AG20443 (cell line): Measurements from ENCODE around the gene IFNL1.
A peak's percentile ranks its signal among the peaks of the same experiment; 100 is the strongest.
"Not testable (repeated sequence)": the region's sequence is repeated elsewhere in the genome, so short reads cannot be mapped to it uniquely, and the experiment has no call there.

ENCODE experiments used
- DNase-seq: peaks from one replicate; pipeline ENCODE4 v3.0.0; 2012; ENCODE audit warnings: low spot score, mixed read lengths

Gene IFNL1

DNA sequence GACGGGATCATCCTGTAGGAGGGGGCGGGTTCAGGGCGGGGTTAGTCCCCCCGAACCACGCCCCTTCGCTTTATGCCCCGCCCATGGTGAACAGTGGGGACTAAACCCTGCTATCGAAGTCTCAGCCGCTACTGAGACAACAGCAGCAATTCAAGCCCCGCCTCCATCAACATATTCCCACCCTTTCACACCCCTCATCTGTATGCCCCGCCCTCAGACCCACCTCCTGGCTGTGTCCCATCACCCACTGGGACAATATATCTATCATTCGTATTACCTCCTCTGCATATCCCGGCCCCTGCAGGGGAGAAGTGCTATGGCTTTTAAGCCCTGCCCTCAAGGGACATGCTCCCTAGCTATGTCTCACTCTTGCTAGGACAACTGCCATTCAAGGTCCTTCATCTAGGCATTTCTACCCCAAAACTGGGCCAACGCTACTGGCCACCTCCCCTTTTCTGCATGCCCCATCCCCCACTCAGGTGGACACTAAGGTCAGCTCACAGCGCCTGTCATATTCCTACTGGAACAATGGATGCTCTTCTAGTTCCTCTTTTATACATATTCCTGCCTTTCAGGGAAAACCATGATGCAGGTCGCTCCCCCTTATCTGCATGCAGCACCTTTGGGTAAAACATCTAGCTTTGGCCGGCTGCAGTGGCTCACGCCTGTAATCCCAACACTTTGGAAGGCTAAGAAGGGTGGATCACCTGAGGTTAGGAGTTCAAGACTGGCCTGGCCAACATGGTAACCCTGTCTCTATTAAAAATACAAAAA lies 12.5 kb downstream of the IFNL1 start:
- DNase-seq: peak; percentile 29

DNA sequence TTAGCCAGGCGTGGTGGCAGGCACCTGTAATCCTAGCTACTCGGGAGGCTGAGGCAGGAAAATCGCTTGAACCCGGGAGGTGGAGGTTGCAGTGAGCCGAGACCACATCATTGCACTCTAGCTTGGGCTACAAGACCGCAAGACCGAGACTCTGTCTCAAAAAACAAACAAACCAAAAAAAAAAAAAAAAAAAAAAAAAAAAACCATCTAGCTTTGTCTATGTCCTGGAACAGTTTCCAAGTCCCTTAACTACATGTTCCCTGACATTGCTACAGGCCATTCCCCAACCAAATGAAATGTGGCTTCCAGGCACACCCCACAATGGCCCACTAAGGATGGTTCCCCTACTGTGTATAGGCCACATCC lies 13.1 kb downstream of the IFNL1 start:
- DNase-seq: not testable (repeated sequence)

DNA sequence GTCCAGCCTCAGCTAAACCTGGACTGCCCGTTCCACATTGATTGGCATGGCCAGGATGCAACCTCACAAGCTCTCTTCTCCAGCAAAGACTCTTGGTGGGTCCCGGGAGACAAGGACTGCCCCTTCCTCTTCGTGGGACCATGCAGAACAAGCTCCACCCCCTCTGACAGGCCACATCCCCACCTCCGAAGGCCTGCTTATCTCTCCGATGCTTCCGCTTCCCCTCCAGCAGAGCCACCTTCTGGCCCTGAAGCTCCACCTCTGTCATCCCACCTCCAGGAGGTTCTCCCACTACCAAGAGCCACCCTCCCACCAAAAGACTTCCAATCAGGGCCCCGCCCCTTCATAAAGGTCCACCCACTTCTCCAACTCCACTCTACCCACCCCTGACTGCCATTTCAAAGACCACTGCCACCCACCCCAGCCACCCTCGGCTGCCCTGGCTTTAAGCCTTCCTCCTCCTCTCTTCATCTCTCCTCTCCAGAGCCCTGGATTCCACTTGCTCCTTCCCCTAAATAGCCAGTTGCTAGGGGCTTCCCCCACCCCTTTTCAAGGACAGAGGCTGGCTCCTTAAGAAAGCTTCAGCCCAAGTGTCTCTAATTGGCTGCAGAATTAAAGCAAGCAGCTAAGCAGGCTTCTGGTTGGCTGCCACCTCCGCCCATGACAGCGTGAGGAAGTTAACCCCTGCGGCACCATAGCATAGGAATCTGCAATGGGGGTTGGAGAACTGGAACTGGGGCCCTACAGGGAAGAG lies 14.5 kb downstream of the IFNL1 start:
- DNase-seq: peak; percentile 25

DNA sequence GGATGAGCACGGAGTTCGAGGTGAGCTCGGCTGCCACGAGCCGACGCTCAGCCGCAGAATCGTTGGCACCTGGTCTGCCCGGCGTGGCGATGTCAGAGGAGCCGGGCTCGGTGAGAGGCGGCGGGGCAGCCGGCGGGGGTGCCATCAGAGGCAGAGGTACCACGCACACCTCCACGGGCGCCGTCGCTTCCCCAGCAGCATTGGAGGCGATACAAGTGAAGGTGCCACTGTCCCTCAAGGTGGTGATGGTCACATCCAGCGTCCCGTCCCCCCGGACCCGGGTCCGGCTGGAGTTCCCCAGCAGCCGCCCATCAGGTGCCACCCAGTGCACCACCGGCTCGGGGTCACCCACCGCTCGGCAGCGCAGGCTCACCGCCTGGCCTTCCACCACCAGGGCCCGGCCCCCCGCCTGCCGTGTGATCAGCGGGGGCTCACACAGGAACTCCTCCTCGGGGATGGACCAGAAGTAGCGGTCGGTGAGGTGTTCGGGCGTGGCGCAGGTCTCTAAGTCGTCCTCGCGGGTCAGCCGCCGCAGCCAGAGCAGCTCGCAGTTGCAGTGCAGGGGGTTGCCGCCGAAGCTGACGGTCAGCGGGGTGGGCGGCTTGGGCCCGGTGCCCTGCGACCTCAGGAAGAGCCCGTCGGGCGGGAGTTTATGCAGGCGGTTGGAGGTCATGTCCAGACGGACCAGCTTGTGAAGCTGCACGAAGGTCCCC lies 18.0 kb downstream of the IFNL1 start:
- DNase-seq: no peak

DNA sequence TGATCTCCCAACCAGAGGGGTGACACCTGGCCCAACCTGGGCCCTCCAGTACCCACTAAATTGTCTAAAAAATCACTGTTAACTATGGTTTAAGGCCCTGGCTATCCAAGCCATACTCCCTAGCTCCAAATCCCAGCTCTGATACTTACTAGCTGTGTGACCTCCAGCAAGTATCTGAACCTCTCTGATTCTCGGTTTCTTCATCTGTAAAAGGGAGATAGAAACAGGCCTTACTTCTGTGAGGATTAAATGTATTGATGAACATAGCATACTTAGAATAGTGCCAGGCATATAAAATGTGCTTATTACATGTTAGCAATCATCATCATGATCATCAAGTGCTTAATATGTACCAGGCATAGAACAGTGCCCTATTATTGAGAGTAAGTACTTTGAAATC lies 19.7 kb downstream of the IFNL1 start:
- DNase-seq: no peak

DNA sequence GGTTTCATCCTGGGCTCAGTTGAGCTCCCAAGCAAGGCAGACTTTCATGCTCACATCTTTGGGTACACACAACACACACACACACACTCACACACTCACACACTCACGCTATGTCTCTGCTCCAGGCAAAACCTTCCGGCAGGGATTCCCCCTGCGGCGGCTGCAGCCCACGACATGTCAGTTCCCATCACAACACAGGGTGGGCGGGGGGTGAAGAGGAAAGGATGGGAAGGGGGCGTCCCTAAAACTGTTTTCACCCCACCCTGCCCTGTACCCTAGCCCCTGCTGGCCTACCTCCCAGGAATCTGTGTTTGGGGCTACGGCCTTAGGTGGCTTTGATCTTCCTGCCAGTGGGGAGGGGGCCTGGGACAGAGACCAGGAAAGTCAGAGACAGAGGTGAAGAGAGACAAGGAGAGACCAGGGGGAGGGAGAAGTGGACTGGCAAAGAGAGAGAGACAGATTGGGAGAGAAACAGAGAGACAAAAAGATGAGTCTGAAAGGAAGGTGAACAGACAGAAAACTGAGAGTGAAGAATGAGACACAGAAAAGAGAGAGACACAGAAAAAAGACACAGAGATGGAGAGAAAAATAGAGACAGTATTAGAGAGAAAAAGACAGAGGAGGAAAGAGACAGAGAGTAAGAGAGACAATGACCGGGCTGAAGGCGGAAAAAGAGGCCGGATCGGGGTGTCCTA lies 20.6 kb downstream of the IFNL1 start:
- DNase-seq: no peak

DNA sequence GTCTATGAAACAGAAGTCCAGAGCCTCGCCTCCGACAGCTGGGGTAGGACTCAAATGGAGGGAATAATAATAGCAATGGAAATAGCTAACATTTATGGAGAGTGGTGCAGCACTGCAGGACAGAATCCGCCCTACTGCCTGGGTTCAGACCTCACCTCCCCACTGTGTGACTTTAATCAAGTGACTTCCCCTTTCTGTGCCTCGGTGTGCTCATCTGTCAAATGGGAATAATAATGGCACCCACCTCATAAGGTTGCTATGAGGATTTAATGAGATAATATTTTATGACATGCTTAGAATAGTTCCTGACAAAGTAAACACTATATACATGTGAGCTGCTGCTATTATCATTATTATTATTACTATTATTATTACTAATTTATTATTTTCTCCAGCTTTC lies 21.3 kb downstream of the IFNL1 start:
- DNase-seq: no peak

DNA sequence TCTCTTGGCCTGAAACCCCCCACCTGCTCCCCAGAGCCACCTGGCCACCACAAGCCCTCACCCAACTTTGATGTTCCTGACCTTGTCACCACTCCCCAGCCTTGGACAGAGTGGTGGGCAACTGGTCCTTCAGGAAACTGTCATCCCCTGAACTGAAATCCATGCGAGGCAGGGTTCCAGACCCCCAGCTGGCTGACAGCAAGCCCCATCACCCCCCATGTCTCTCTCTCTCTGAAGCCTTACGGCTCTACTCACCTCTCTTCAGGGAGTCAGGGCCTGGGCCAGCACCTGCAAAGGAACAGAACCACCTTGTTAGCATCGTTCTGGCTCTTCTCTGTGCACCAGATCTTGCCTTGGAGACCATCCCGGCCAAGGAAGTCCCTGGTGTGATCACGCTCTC lies 21.9 kb downstream of the IFNL1 start:
- DNase-seq: no peak

DNA sequence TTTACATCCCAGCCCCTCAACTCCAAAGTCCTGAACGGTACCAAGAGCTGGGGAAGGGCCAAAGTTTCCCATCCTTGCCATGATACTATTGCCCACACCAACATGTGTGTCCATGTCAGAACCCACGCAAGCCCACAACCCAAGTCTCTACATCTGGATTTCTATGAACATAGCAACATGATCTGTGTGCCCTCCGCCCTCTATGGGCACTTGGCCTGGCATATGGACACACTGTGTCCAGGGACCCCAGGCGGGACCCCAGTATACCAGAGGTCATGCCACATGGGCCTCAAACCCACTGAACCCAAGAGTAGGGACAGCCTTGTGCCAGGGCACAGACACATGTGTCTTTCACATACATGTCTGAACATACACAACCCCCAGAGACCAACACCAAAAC lies 22.5 kb downstream of the IFNL1 start:
- no peak for DNase-seq

DNA sequence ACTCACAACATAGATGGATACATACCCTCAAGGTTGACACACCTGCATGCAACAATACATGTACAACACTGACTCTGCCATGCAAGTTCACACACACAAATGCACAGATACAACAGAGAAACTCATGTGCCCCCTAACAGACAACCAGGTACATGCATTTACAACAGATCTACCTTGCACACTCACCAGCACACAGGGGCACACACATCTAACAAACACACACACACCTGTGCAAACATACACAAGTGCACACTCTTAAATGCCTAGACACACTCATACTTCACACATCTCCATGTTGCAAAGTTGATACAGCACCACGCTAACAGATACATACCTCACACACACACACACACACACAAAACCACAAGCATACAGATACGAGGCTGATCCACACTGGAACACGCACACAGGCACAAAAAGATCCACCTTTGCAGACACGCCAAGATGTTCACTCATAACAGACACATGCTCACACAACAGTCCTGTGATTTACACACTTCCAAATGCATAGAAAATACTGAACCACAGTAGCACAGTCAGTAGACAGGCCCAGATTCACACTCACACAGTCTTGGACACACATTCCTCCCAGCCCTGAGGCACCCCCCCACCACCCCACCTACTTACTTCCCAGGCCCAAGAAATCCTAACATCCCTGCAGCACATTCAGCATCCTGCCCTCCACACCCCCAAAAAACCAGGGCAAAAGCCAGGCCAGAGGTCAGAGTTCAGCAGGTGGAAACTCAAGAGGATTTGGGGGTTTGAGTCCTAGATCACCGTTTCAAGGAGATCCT lies 23.1 kb downstream of the IFNL1 start:
- DNase-seq: peak; percentile 8

DNA sequence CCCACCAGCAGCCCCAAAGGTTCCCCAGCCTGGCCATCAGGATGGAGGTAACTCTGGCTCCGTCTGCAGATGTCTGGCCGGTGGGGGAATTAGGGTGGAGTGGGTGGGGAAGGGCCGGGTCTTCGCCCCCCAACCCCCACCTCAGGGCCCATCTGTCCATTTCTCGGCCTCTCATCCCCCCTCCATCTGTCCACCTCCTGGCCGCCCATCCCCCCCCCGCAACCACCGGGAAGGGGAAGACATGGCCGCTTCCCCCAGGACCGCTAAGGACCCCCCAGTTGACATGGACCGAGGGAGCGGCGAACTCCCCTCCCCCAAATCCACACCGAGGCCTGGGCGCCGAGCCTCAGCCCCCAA lies 23.7 kb downstream of the IFNL1 start:
- DNase-seq: peak; percentile 6

DNA sequence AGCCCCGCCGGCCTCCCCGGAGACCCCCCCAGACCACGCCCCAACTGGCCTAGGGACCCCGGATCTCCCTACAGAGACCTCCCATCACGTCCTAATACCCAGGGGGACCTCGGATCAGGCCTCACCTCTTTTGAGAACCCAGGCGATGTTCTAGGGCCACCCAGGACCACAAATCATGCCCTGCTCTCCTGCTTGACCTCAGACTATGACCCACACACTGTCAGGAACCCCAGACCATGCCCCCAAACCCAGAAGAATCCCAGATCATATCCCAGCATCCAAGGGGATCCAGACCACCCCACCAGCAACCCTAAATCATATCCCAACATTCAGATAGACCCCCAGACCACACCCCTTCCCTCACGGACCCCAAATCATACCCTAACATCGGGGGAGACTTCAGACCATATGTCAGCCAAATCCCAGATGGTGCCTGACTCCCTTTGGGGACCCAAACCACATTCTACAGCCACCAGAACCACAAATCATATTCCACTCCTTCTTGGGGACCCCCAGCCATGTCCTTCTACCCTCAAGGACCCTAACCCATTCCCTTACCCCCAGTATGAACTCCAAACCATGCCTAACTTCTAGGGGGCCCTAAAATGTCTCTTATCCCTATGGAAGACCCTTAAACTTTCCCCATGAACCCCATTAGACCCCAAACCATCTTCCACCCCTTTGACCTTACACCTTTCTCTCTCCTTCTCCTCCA lies 25.1 kb downstream of the IFNL1 start:
- no peak for DNase-seq

DNA sequence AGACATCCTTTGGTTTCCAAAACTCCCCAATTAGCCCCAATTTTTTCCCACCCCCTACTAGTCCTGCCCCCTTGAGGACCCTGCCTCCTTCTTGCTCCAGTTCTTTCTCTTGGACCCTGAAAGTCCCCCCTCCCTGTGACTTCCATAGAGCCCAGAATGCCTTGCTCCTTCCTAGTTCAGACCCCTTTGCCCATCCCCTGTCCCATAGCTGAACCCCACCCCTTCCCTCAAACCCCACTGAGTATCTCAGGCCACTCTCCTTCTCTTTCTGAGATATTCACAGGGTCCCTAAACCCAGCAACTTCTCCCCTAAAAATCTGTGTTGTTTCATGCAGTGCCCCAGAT lies 25.6 kb downstream of the IFNL1 start:
- no peak for DNase-seq

DNA sequence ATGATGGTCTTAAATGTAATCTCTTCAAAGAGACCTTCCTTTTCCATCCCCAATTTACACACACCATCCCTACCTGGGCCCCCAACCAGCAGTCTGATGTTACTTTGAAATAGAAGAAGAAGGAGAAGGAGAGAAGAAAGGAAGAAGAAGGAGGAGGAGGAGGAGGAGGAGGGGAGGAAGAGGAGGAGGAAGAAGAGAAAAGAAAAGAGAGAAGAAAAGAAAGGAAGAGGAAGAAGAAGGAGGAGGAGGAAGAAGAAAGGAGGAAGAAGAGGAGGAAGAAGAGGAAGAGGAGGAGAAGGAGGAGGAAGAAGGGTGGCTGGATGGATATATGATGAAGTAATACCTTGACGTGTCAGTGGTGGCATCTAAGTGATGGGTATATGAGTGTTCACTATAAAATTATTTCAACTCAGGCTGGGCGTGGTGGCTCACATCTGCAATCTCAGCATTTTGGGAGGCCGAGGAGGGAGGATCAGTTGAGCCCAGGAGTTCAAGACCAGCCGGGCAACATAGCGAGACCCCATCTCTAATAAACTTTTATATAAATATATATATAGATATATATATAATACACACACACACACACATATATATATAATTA lies 28.1 kb downstream of the IFNL1 start:
- no peak for DNase-seq

DNA sequence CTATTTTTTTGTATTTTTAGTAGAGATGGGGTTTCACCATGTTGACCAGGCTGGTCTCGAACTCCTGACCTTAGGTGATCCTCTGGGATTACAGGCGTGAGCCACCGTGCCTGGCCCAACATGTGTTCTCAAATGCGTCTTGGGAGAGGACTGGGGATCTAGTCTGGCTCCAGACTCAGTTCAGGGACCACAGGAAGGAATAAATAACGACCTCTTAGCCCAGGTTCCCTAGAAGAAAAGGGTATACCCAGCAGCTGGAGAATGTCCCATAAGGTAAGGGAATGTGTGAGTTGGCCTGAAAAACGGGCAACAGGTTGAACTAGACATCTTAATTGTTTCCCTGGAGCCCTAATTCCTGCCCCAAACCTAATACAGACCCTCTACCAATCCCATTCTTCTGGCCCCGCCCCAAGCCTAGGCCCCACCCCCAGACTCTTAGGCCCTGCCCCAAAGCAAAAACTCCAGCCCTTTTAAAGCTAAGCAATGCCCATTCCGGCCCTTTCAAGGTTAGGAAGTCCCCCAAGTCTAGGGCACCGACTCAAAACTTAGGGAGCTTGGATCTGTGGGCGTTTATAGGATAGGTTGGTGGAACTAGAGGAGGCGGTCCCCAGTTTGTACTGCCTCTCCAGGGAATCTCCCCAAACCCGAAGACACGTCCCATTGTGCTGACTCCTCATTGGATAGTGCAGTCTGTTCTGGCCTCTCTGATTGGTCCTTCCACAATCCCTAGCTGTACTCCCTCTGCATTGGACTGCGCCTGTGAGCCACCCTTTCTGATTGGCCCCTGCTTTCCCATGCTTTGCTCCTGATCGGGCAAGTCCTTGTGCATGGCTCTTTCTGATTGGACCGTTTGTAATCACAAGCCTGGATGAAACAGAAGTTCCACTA lies 29.8 kb downstream of the IFNL1 start:
- no peak for DNase-seq

DNA sequence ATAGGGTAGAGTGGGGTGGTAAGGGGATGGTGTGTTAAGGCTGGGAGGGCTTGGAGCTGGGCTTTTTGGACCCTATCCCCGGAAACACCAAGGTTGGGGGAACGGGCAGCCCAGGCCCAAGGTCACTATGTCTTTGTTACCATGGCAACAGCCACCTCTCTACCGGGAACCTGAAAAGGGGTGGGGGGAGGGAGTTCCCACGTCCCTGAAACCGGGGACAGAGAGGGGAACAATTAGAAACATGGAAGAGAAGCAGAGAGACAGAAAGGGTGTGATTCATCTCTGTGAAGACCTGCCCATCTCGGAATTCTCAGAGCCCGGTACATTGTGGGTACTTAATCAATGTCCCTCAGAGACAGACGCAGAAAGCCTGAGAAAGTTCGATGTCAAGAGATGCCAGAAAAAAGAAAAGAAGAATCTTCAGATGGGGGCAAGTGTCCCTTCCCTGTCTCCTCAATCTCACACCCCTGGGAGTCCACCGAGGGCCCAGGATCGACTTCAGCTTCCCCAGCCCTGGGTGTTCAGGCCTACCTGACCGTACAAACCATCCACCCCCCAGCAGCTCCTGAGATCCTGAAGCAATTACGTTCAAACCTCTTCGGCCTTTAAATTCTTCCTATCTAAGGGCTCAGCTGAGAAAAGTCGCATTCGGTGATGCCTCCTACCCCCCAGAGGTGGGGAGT lies 31.3 kb downstream of the IFNL1 start:
- DNase-seq: no peak

DNA sequence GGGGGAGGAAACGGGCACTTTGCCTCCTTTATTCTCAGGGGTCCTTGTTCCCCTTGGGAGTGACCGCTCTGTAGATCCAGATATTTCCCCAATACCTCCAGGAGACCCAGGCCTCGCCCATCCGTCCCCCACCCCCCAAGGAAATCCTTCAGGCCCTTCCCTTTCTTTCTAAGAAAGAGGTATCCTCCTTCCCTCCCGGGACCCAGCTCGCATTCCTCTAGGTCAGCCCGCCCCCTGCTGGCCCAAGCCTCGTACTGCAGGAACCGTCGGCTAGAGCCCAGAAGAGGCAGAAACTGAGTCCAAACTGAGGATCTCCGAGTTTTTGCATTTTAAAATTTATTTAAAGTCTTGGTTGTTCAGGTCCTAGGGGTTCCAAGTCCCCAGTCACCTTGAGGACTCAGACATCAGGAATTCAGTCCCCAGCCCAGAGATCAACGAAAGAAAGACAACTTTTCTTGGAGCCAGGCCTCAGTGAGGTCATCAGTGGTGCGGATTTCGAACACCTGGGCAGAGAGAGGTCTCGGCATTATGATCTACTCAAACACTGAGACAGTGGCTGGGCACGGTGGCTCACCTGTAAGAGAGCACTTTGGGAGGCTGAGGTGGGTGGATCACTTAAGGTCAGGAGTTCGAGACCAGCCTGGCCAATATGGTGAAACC lies 32.0 kb downstream of the IFNL1 start:
- peak; percentile 90 for DNase-seq

DNA sequence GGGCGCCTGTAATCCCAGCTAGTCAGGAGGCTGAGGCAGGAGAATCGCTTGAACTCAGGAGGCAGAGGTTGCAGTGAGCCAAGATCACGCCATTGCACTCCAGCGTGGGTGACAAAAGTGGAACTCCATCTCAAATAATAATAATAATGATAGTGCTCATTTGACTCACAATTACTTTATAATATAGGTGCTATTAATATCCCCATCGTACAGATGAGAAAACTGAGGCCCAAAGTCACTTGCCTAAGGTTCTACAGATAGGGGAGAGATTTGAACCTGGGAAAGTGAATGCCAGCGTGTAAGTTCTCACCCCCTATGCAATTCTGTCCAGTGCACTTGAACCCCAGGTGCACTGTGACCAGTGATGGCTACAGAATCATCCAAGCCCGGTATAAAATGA lies 33.7 kb downstream of the IFNL1 start:
- no peak for DNase-seq

DNA sequence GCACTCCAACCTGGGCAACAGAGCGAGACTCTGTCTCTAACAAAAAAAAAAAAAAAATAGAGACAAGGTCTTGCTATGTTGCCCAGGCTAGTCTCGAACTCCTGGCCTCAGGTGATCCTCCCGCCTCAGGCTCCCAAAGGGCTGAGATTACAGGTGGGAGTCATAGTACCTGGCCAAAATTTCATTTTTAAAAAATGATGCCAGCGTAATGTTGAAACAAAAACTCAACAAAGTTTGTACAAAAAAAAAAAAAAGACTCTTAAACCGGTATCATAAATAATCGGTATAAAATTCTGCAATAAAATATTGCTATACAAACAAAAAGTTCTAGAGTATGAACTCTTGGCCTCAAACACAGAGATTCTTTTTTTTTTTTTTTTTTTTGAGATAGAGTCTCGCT lies 36.1 kb downstream of the IFNL1 start:
- no peak for DNase-seq
